Right cardiac atrium (tissue), 5 donors: Measurements from ENCODE around the gene CERK. TPM values are rescaled to one million over a fixed set of nuclear protein-coding genes. Genes with fewer than 3 reads are reported as not detected.

ENCODE experiments used
- ATAC-seq, 2 donors: fragments of 200-7000 bp; cut with Tn5 transposase; one replicate each; pipeline versions ENCODE4 v1.8.0 to v1.9.1; 2020; ENCODE audit warnings: moderate library complexity in 2 of 2, mild to moderate bottlenecking in 1 of 2
- DNase-seq, 3 donors: peaks; one replicate each; pipeline ENCODE4 v3.0.0-alpha.2; 2020
- H3K27ac ChIP-seq: one replicate; pipeline ENCODE4 v1.5.1; 2013; ENCODE audit warnings: mild to moderate bottlenecking, low read length, control low read depth, moderate library complexity
- H3K27me3 ChIP-seq: one replicate; pipeline ENCODE4 v1.6.1; 2013; ENCODE audit not compliant: control insufficient read depth, insufficient read depth
- H3K4me1 ChIP-seq: one replicate; pipeline ENCODE4 v1.6.1; 2013; ENCODE audit warnings: low read length; ENCODE audit not compliant: control insufficient read depth, insufficient read depth
- H3K4me3 ChIP-seq: one replicate; pipeline ENCODE4 v1.5.1; 2013; ENCODE audit warnings: low read length, control low read depth
- H3K9me3 ChIP-seq: one replicate; pipeline ENCODE4 v1.6.1; 2013; ENCODE audit warnings: low read length; ENCODE audit not compliant: control insufficient read depth
- WGBS: extraction: QIAGEN DNeasy Blood & Tissue Kit; methylation state at CpG from one replicate; pipeline ENCODE4 v1.1.7; 2013; 5-methylcytosine and 5-hydroxymethylcytosine counted together
- intact Hi-C, 4 donors: fragments of 100-400 bp; cut with DNase I; formaldehyde crosslinking; loops; one replicate each; pipeline versions ENCODE4 v1.11.0 to v1.14.0; 2022 to 2023
- polyA plus RNA-seq: library from polyadenylated mRNA; stranded (reverse); fragments of 200-250 nt; gene quantifications from one replicate; pipeline ENCODE4 v1.2.3, GENCODE V29; 2013
- total RNA-seq, 4 donors: library from RNA; stranded (reverse); fragmentation: NEBNext Ultra II Directional; extraction: Animal tissue kit (Norgen Biotek cat#: 25700); gene quantifications; one replicate each; pipeline ENCODE4 v1.2.1, GENCODE V29; 2021
- donor health status: healthy with polysubstance abuse.
- donor health status: DM: no; HTN: yes; CAD: no.
- donor health status: DM: no; HTN: no; CAD: no.
- donor health status: DM: no; HTN: yes; CAD: no; lungs with severe emphysema.
- donor health status: DM: yes; HTN: yes; CAD: no.

The CERK gene
- total and polyA plus RNA-seq, 5 donors: 32.6 to 83.5 (median 61.1) TPM

DNA sequence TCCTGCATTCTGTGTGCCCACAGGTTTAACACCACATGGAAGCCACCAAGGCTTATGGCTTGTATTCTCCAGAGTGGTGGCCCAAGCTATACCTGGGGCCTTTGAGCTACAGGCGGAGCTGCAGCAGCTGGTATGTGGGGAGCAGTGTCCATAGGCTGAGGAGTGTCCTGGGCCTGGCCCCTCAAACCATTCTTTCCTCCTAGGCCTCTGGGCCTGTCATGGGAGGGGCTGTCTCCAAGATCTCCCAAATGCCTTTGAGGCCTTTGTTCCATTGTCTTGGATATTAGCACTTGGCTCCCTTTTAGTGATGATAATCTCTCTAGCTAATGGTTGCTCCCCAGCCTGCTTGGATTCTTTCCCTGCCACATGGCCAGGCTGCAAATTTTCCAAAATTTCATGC, 18.0 kb upstream of the CERK start:
- intact Hi-C loops: no loop called here
- H3K27me3 ChIP-seq: no peaks in the 10 kb centered on the region
- 97% methylated on average over 1 of the region's 1 CpG for WGBS
- H3K4me1 ChIP-seq: peaks cover 14% of the 10 kb centered on the region
- no peak overlapping the region for H3K27ac ChIP-seq
- no peaks in the 10 kb centered on the region for H3K9me3 ChIP-seq
- H3K4me3 ChIP-seq: no peak overlapping the region
- ATAC-seq (no peak), DNase-seq (peak in 2 of 3 donors; percentile 3 to 24)

DNA sequence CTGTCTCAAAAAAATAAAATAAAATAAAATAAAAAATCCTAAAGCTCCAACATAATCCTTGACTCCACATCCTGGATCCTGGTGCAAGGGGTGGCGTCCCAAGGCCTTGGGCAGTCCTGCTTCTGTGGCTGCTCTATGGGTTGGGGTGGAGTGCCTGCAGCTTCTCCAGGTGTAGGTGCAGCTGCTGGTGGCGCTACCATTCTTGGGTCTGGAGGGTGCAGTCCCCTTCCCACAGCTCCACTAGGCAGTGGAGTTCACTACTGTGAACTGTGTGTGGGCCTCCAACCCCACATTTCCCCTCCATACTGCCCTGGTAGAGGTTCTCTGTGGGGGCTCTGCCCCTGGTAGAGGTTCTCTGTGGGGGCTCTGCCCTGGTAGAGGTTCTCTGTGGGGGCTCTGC, 17.5 kb upstream of the CERK start:
- Histone ChIP-seq H3K27ac (no peak overlapping the region), H3K27me3 (no peaks in the 10 kb centered on the region), H3K4me3 (no peak overlapping the region), H3K4me1 (peaks cover 15% of the 10 kb centered on the region), H3K9me3 (no peaks in the 10 kb centered on the region)
- DNase-seq (peak in 2 of 3 donors; percentile 32 to 45), ATAC-seq (no peak)
- intact Hi-C loops: no loop called here
- 100% methylated on average over 2 of the region's 2 CpGs for WGBS

DNA sequence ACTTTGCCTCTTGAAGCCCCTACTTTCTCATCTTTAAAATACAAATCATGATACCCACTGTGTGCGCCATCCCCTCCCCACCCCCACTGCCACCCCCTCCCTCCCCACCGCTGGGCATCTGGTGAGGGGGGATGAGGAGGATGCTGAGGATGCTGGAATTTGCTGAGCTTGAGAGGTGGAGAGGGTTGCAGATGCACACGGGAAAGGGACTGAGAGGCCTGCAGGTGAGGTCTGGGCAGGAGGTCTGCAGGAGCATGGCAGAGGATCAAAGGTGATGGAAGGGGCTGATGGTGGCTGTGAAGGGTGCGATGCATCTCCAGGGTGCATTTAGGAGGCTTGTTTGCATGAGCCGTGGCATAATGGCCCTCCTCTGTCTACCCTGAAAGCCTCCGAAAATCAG, 16.8 kb upstream of the CERK start:
- intact Hi-C loops: no loop called here
- 78% methylated on average over 6 of the region's 6 CpGs for WGBS
- no peak overlapping the region for H3K4me3 ChIP-seq
- DNase-seq (no peak), ATAC-seq (no peak)
- peaks cover 19% of the 10 kb centered on the region for H3K4me1 ChIP-seq
- H3K27ac ChIP-seq: peak overlapping the region; percentile 99
- no peaks in the 10 kb centered on the region for H3K9me3 ChIP-seq
- no peaks in the 10 kb centered on the region for H3K27me3 ChIP-seq

DNA sequence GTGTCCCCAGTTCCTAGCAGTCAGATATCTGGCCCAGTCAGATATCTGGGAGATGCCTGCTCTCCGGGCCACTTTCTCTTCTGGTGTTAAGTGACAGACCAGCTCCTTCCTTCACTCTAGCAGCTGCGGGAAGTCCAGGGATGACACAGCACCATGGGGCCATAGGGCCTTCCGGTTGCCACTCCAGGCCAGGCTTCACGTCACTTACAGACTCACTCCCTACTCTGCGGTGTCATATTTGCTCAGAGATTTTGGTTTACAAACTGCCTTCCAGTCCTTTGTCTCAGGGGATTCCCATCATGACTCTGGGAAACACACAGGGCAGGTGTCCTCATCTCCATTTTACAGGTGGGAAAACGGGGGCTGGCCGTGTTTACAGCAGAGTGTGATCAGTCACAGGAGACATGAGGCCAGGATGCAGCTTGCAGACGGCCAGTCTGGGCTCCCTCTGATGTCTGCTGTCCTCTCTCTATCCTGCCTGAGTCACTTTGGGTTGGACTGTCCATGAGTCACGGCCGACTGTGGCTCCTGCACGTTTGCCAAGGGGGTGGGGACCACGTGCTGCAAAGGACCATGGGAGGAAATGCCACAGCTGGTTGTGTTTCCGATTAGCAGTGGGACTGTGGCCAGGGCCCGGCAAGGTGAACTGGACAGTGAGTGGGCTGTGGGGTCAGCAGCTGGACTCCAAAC, 16.2 kb upstream of the CERK start:
- H3K9me3 ChIP-seq: no peaks in the 10 kb centered on the region
- WGBS: 4% methylated on average over 14 of the region's 14 CpGs
- DNase-seq: peak; percentile 97 to 98 (median 97)
- H3K27me3 ChIP-seq: no peaks in the 10 kb centered on the region
- intact Hi-C loops: no loop called here
- peak; percentile 92 to 95 for ATAC-seq
- peaks cover 19% of the 10 kb centered on the region for H3K4me1 ChIP-seq
- peak overlapping the region; percentile 99 for H3K27ac ChIP-seq
- no peak overlapping the region for H3K4me3 ChIP-seq

DNA sequence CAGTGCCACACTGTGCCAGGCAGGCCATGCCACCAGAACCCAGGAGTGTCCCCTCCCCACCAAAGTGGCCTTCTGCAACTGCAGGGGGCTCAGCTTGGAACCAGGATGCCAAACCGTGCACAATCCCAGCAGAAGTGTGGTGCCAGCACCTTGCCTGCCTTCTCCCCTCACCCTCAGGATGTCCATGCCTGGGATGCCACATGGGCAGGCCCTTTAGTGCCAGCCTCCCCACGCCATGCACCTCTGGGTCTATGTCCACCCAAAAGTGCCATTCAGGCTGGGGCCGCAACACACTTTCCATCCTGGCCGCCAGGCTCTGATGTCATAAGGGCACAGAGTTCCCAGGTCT, 15.7 kb upstream of the CERK start:
- Histone ChIP-seq H3K27me3 (no peaks in the 10 kb centered on the region), H3K9me3 (no peaks in the 10 kb centered on the region), H3K27ac (peak overlapping the region; percentile 99), H3K4me1 (peaks cover 19% of the 10 kb centered on the region), H3K4me3 (no peak overlapping the region)
- intact Hi-C loops: no loop called here
- ATAC-seq (no peak), DNase-seq (no peak)
- 61% methylated on average over 4 of the region's 4 CpGs for WGBS

DNA sequence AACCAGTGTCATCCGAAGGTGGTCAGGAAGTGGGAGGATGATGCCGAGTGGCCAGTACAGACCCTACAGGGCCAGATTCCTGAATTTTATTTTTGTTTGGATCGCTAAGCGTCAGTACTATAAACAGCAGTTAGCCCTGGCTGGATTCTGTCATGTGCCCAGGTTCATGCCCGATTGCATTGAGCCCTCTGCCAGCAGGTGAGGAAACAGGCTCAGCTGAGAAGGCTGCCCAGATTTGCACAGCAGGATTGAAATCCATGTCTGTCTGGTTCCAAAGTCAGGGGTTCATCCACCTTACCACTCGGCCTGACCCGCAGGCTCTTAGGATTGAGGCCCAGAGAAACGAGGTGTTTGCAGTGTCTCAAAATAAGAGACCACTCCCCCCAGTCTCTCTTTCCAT, 15.3 kb upstream of the CERK start:
- Histone ChIP-seq H3K4me1 (peaks cover 19% of the 10 kb centered on the region), H3K4me3 (no peak overlapping the region), H3K27ac (peak overlapping the region; percentile 99), H3K9me3 (no peaks in the 10 kb centered on the region), H3K27me3 (no peaks in the 10 kb centered on the region)
- no peak for DNase-seq
- no peak for ATAC-seq
- WGBS: 75% methylated on average over 8 of the region's 8 CpGs
- intact Hi-C loops: no loop called here

DNA sequence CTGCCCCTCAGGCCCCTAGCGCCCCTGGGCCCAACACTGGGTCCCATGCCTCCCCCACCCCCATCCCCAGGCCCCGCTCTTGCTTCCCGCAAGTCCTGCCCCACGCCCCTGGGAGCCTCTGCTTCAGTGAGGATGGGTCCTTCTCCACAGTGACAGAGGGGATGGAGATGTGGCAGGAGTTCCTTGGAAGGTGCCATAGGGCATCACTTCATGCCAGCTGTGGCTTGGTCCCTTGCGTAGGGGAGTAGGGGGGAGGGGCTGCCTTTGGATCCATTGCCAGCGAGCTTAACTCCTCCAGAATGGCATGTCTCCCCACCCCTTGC, 14.9 kb upstream of the CERK start:
- WGBS: 92% methylated on average over 6 of the region's 6 CpGs
- intact Hi-C loops: no loop called here
- ATAC-seq (no peak), DNase-seq (peak in 2 of 3 donors; percentile 53 to 59)
- peak overlapping the region; percentile 99 for H3K27ac ChIP-seq
- no peak overlapping the region for H3K4me3 ChIP-seq
- H3K4me1 ChIP-seq: peaks cover 19% of the 10 kb centered on the region
- H3K27me3 ChIP-seq: no peaks in the 10 kb centered on the region
- no peaks in the 10 kb centered on the region for H3K9me3 ChIP-seq

DNA sequence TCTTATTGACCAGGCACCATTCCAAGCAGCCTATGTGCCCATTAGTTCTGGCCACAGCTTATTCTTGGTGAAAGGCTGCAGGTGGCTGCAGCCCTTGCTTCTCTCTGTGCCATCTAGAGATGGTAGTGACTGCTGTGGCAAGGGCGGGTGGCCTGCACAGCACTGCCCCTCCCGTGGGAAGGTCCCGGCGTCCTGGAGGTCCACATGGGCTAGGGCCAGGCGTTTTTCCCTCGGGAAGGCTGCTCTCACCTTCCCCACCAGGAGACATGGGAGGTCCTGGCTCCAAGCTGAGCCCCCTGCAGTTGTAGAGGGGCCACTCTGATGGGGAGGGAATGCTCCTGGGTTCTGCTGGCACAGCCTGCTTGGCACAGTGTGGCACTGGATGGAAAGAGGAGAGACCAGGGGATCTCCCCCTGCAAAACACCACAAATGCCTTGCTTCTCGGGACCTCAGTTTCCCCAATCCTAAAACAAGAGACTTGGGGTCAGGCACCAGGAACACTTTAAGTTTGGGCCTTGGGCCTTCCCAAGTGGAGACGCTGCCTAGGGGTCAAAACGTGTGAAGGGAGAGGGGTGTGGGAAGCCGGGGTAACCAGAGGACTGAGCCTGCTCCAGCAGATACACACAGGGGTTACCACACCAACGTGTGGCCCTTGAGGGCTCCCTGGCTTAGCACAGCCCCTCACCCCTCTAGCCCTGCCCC, 14.4 kb upstream of the CERK start:
- no peak overlapping the region for H3K27ac ChIP-seq
- intact Hi-C loops: no loop called here
- H3K27me3 ChIP-seq: no peaks in the 10 kb centered on the region
- no peak overlapping the region for H3K4me3 ChIP-seq
- H3K4me1 ChIP-seq: peaks cover 19% of the 10 kb centered on the region
- 85% methylated on average over 11 of the region's 11 CpGs for WGBS
- no peaks in the 10 kb centered on the region for H3K9me3 ChIP-seq
- DNase-seq (peak in 2 of 3 donors; percentile 45 to 60), ATAC-seq (no peak)

DNA sequence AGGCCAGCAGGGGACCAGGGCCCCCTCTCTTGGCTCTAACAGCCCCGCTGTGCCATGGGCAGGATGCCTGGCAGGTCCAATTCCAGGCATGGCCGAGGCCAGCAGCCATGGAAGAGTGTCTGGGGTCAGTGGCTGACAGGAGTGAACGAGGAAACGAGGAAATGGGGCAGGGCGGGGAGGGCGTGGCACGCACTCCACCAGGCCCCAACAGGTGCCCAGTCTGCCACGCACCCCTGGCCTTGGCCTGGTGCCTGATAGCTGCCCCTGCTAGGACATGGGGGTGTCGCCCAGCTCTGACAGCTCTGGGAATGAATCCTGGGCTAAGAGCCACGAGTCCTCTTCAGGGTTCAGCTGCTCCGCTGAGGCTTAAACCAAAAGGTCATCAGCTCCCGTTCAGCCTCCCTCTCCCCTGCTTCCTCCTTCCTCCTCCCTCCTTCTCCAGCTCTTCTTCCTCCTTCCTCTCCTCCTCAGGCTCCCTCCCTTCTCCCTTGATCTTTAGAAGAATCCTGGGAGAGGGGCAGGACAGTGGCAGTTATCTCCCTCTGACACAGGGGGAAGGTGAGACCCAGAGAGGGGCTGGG, 12.9 kb upstream of the CERK start:
- Histone ChIP-seq H3K27ac (peak overlapping the region; percentile 32), H3K9me3 (no peaks in the 10 kb centered on the region), H3K4me3 (no peak overlapping the region), H3K4me1 (peaks cover 19% of the 10 kb centered on the region), H3K27me3 (no peaks in the 10 kb centered on the region)
- WGBS: 40% methylated on average over 12 of the region's 12 CpGs
- intact Hi-C loops: no loop called here
- peak; percentile 55 to 75 (median 70) for DNase-seq
- peak; percentile 5 to 26 for ATAC-seq

DNA sequence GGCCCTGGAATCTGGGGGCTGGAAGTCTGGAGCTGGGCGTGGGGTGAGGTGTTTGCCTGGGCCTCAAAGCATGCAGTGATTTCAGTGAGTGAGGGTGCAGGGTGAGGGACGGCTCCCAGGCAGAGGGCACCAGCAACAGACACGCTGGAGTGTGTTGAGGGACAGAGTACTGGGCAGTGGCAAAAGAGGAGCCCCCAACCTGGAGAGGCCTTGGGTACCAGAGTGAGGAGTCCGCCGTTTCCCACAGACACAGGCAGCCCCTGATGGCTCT, 12.4 kb upstream of the CERK start:
- DNase-seq (no peak), ATAC-seq (no peak)
- H3K27ac ChIP-seq: peak overlapping the region; percentile 32
- no peaks in the 10 kb centered on the region for H3K27me3 ChIP-seq
- no peak overlapping the region for H3K4me3 ChIP-seq
- no peaks in the 10 kb centered on the region for H3K9me3 ChIP-seq
- peaks cover 19% of the 10 kb centered on the region for H3K4me1 ChIP-seq
- WGBS: 79% methylated on average over 5 of the region's 5 CpGs
- intact Hi-C loops: no loop called here

DNA sequence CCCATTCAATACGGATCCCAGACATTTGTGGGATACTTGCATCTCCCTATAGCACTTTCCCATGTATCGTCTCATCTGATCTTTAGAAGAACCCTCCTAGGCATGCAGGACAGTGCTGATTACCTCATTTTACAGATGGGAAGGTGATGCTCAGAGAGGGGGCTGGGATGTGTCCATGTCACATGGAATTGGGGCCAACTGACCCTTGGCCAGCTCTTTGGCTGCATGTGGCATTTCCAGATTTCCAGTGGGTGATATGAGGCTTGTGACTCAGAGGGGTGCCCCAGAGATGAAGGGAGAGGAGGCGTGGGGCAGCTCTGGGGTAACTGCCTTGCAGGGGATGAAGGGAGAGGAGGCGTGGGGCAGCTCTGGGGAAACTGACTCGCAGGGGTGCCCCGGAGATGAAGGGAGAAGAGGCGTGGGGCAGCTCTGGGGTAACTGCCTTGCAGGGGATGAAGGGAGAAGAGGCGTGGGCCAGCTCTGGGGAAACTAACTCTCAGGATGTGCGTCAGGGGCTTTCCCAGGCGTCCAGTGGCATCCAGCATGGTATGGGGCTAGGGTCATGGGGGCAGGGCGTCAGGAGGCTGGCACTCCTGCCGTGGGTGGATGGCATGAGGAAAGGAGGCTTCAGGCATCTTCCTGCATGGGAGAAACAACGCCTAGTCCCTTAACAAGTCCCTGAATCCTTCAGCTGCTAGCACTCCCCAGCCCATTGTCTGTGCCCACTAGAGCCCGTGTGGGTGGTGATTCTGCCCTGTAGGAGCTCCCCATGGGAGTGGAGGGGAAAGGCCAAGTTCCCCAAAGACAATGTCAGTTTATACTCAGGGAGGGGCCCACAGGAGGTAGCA, 11.9 kb upstream of the CERK start:
- Histone ChIP-seq H3K27me3 (no peaks in the 10 kb centered on the region), H3K9me3 (no peaks in the 10 kb centered on the region), H3K27ac (no peak overlapping the region), H3K4me3 (no peak overlapping the region), H3K4me1 (peaks cover 19% of the 10 kb centered on the region)
- intact Hi-C loops: no loop called here
- DNase-seq (peak in 2 of 3 donors; percentile 18 to 32), ATAC-seq (no peak)
- 73% methylated on average over 14 of the region's 14 CpGs for WGBS
